Breast epithelium (tissue), 3 donors: ENCODE results near the gene HDAC1.

Source experiments
- CTCF ChIP-seq, 3 donors: fragments of 450-650 bp; IDR thresholded peaks; one replicate each; pipeline ENCODE4 v1.5.1; 2016 to 2017; ENCODE audit warnings: antibody characterized with exemption in 3 of 3, mild to moderate bottlenecking in 3 of 3, moderate library complexity in 3 of 3
- POLR2A ChIP-seq: fragments of 450-650 bp; IDR thresholded peaks from one replicate; pipeline ENCODE4 v1.6.1; 2016; ENCODE audit warnings: antibody characterized with exemption, mild to moderate bottlenecking, moderate library complexity
- POLR2AphosphoS5 ChIP-seq, 3 donors: sonication (generic); formaldehyde crosslinking; IDR thresholded peaks; one replicate each; pipeline ENCODE4 v1.6.1; 2017; ENCODE audit warnings: antibody characterized with exemption in 3 of 3

- no peak for TF ChIP-seq CTCF (IDR thresholded peaks at IDR 0.05)
- no peak for TF ChIP-seq POLR2AphosphoS5 (IDR thresholded peaks at IDR 0.05)
- TF ChIP-seq POLR2A: no peak
Observed at GRCh38 chr1:32377541-32378220, 85.8 kb downstream of the HDAC1 start.
